HG03108 (cell line): ENCODE measurements around the gene KRTAP10-4.
"Not testable (repeated sequence)": the region's sequence is repeated elsewhere in the genome, so short reads cannot be mapped to it uniquely, and the experiment has no call there.

Source experiments
- ATAC-seq: cut with Tn5 transposase; IDR thresholded peaks from one replicate; pipeline ENCODE4 v1.9.1; 2021; ENCODE audit warnings: moderate library complexity; ENCODE audit not compliant: unreplicated experiment

The KRTAP10-4 gene

DNA sequence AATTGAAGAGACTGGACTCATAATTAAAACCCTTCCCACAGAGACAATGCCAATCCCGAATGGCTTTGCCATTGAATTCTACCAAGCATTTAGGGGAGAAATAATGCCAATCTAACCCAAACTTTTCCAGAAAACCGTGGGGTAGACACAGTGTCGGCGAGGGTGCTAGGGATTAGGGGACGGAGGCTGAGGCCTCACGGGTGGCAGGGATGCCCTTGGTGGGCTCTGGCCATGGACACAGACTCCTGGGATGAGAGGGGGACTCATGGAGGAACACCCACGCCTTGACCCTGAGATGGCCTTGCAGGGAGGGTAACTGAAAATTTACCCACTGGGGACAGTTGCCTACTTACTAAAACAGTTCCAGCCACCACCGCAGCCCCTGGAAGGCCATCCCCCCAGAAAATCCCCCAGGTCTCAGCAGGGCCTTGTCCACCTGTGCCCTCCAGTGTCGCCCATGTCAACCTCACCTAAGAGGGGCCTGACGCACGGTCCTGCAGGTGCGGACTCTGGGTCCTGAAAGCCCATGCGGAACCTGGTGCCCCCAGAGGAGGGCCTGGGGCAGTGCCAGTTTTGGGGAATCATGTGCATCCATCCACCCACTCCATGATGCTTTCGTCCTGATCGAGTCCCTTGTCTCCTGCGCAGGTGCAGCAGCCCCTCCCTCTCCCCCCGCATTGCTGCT is 5.0 kb downstream of the KRTAP10-4 start:
- ATAC-seq, result no peak

DNA sequence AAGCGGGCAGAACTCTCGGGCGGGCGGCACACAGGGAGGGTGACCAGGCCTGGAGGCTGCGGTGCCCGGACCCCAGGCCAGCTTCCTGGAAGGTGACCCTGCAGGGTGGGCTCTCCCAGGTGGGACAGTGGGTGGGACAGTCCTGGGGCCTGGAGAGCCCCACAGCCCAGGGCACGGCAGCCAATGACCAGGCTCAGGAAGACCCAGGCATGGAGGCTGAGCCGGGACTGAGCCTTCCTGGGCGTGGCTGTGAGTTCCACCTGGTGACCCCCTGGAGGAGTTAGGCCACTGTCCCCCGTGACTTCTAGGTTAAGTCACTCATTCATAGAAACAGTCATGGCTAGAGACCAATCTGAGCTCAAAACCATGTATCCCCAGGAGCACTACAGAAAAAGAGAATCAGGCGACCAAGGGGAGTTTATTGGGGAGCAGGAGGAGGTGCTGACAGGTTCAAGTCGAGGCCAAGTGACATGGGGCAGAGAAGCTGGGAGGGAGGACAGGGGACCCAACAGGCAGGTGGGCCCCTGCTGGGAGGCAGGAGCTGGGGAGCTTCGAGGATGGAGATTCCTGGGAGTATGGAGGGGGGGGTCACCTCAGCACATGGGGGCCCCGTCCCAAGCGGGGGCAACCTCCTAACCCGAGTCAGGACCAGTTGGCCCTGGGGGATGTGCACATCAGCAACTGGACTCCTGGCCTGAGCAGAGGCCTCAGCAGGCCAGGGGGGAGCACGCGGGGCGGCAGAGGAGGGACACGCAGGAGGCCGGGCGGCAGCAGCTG is 5.7 kb downstream of the KRTAP10-4 start:
- ATAC-seq, result no peak

DNA sequence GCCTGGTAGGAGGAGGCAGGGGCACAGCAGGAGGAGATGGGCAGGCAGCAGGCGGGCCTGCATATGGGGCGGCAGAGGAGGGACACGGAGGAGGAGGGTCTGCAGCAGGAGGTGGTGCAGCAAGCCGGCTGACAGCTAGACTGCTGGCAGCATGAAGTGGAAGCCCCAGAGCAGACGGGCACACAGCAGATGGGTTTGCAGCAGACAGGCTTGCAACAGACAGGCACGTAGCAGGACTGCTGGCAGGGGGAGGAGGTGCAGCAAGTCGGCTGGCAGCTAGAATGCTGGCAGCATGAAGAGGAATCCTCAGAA is 6.3 kb downstream of the KRTAP10-4 start:
- no peak for ATAC-seq

DNA sequence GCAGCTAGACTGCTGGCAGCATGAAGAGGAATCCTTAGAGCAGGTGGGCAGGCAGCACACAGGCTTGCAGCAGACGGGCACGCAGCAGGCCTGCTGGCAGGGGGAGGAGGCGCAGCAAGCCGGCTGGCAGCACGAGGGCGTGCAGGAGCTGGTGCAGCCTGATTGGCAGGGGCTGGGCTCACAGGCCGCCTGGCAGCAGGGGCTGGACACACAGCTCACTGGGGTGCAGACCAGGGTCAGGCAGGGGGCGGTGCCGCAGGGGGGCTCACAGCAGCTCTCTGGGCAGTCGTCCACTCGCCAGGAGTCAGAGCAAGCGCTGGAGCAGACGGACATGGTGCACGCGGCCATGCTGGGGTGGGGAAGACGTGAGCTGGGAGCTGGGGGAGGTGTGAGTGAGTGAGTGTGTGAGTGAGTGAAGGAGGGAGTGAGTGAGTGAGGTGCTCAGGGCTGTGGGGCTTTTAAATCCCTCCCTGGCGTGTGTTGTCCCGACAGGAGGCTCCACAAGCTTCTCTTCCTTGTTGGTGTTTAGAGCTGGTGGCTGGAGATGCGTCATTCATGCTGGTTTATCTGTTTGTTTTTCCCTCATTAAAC is 6.8 kb downstream of the KRTAP10-4 start, which contains the start of gene KRTAP10-5:
KRTAP10-5 (minus strand) TSS at position 374 of the 591 bp plus-strand sequence; CDS start at position 348, 26 bp downstream.
- not testable (repeated sequence) for ATAC-seq

DNA sequence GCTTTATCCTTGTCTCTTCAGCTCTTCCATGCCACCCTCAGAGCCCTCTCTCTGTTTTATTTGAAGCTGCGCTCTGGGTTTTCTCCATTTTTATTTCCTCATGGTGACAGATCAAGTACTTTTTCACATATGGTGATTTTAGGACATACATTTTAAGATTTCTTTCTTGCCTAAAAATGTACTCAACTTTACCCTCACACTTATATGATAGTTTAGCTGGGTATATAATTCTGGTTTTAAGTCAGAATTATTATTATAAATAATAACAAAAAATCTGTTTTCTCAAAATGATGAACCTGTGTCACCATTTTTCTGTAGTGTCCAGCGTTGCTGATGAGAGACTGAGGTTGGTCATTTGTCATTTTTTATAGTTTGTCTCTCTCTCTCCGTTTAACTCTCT is 7.6 kb downstream of the KRTAP10-4 start:
- no peak for ATAC-seq

DNA sequence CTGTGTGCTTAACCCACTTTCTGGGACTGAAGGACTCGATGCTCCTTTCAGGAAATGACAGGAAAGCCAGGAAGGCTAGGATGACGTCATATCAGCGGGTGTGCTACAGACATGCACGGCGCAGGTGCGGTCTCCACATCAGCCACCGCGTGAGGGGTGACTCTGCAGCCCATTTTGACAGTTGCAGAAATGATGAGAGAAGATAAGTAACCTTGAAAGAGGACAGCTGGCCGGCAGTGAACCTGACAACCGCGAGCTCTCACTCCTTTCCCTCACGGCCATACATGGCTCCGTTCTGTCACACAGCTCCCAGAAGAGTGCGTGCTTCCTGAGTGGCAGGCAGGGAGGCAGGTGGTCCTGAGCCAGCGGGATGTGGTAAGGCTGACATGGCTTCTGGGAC is 8.5 kb downstream of the KRTAP10-4 start:
- no peak for ATAC-seq

DNA sequence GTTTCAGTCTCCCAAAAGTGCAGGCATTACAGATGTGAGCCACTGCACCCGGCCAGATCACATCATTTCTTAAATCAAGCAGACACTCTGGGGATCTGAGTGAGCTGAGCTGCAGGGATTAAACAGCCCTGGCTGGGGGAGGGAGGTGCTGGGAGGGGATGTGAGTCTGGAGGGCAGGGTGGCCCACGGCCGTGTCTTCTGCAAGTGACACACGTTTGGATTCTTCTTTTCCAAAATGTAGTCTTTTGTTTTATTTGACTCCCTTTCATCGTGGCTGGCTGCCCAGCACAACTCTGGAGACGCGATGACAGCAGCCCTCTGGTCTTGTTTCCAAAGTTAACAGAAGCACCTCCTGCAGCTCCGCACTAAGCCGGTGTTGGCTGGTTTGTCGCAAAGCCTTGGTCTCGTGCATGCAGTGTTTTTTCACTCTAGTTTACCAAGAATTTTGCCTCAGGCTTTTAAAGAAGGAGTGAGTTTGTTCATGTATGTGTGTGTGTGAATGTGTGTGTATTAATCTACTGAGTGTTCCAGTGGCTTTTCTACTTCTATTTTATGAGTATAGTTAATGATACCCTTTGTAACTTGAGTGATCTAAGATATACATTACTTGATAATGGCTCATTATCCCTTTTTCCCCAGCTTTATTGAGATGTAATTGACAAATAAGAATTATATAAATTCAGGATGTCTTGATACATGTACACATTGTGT is 9.7 kb downstream of the KRTAP10-4 start:
- ATAC-seq, result no peak

DNA sequence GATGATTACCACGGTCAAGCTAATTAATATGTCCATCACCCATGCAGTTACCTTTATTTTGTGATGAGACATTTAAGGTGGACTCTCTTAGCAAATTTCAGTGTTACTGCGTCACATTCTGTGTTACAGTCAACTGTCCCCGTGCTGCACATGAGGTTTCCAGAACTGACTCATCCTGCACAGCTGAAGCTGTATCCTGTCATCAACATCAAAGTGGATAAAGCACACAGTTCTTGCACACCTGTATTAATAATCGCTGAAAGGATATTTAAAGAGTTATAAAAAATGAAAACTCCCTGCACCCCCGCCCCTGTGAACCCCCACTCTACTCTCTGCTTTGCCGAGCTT is 10.2 kb downstream of the KRTAP10-4 start:
- ATAC-seq, result no peak

DNA sequence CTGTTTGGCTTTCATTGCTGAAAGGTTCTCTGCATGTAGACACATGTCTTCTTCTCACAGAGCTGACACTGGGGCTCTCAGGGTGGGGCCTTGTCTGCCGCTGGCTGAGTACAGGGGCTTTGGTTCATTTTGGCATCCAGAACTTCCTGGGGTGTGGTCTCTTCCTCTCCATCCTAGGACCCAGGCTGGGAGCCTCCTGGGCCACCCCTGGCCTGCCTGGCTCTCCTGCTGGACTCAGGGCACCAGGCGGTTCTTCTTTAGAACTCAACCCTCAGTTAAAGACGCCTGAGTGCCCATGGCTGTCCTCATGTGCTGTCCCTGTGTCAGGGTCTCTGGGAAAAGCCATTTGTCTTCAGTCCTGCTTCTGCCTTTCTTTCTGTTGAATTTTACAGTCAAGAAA is 12.4 kb downstream of the KRTAP10-4 start:
- no peak for ATAC-seq

DNA sequence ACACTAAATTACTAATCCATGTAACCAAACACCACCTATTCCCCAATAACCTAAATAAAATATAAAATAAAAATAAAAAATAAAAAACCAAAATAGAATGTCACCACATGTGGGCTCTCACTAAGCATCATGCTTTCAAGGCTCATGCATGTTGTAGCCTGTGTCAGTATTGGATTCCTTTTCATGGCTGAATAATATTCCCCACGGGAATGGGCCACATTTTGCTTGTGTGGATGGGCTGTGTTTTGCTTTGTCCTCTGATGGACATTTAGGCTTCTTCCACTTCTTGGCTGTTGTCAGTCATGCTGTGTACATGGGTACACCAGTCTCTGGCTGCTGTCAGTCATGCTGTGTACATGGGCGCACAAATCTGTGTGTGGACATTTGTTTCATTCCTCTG is 15.6 kb downstream of the KRTAP10-4 start:
- no peak for ATAC-seq

DNA sequence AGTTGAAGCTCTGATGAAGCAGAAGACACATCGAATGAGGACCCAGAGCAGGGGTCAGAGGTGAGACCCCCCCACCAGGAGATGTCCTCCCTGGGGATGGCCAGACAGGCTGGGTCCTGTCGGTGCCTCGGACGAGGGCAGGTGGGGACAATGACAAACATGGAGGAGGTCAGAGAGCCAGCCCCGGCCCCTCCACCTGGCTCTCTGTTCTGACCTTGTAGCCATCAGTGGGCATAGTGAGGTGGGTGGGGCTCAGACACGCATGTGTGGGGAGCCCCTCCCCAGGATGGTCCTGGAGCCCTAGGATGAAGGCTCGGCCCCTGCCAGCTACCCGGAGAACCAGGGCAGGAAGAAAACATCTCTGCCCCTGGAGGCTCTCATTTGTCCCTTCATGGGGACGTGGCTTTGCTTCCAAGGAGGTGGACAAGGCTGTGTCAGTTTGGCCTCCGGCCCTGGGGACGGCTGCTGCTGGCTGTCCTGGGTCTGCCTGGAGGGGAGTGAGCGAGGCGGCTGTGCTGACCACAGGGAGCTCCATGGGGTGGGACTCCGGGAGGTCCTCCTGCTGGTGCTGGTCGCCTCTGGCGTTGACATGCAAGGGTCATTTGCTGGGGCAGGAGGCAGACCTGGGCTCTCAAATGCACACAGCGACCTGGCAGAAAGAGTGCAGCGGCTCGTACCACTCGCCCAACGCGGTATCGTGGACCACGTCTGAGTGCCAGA is 16.2 kb downstream of the KRTAP10-4 start:
- no peak for ATAC-seq

DNA sequence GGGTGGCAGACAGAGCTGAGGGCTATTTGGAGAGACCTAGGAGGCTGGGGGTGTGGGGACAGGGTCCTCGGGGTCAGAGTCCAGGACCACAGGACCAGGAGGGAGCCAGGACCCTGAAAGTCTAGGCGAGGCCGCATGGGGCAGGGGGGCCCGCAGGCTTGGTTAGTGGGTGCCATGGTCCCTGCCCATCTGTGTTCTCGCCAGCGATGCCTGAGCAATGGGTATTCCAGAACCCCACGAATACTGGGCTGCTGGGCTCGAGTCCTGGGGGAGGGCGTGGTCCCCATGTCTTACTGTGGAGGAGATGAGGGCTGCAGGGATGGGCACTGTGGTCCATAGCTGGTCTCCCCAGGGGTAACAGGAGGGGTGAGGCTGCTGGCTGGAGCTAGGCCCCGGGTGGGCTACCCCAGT is 16.8 kb downstream of the KRTAP10-4 start:
- no peak for ATAC-seq

DNA sequence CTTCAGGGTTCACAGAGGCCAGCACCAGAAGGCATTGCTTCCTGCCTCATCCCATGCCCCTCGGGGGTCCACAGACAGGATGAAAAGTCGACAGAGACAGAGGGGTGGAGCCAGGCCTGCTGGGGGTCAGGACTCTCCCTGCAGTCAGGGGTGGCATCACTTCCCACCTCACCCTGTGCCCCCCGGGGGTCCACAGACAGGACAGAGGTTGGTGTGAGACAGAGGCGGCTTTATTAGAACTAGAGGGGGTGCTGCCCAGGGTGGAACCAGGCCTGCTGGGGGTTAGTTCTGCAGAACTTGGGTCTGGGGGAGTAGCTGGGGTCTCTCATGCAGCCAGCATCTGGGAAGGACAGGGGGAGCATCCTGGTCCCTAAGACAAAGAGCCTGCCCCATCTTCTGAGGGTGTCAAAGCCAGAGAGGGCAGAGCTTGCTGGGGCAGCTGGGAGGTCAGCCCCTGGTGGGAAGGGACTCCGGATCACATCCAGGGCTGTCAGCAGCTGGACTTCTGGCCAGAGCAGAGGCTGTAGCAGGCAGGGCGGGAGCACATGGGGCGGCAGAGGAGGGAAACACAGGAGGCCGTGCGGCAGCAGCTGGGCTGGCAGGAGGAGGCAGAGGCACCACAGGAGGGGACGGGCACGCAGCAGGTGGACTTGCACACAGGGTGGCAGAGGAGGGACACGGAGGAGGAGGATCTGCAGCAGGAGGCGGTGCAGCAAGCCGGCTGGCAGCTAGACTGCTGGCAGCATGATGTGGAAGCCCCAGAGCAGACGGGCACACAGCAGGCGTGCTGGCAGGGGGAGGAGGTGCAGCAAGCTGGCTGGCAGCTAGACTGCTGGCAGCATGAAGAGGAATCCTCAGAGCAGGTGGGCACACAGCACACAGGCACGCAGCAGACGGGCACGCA is 17.6 kb downstream of the KRTAP10-4 start:
- not testable (repeated sequence) for ATAC-seq

DNA sequence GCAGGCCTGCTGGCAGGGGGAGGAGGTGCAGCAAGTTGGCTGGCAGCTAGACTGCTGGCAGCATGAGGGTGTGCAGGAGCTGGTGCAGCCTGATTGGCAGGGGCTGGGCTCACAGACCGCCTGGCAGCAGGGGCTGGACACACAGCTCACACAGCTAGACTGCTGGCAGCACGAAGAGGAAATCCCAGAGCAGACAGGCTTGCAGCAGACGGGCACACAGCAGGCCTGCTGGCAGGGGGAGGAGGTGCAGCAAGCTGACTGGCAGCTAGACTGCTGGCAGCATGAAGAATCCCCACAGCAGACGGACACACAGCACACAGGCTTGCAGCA is 18.2 kb downstream of the KRTAP10-4 start:
- not testable (repeated sequence) for ATAC-seq

DNA sequence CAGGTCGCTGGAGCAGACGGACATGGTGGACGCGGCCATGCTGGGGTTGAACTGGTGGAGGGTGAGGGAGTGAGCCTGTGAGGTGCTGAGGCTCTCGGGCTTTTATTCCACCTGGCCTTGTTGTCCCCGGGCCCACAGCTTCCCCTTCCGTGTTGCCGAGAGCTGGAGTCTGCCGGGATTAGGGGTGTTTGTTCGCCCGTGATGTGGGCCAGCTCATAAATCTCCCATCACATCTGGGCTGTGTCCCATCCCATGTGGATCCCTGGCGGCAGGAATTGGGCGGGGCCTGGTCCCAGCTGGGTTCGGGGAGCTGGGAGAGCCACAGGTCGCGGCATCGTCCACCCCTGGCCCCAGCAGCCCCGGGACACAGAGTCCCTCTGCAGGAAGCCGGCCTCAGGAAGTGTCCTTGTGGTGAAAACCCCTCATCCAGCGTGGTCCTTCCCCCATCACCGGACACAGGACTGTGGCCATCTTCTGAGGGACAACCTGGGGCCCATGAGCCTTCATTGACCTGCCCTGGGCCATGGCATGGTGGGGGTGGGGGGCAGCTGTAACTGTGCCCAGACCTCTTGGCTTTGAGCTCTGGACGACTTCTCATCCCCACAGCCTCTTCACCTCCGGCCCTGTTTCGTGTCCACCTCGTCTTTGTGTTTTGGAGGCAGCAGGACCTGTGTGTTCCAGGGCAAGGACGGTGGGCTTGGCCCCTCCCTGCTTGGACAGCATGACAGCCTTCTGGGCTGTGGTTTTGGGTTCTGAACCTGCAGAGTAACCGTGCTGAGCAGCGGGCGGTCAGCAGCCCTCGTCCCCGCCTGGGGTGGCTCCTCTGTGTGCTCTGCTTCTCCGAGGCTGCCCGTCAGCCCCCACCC is 19.1 kb downstream of the KRTAP10-4 start, which contains the start of gene KRTAP10-6:
KRTAP10-6 (minus strand) TSS at position 60 of the 866 bp plus-strand sequence; CDS start at position 39, 21 bp downstream.
- no peak for ATAC-seq

DNA sequence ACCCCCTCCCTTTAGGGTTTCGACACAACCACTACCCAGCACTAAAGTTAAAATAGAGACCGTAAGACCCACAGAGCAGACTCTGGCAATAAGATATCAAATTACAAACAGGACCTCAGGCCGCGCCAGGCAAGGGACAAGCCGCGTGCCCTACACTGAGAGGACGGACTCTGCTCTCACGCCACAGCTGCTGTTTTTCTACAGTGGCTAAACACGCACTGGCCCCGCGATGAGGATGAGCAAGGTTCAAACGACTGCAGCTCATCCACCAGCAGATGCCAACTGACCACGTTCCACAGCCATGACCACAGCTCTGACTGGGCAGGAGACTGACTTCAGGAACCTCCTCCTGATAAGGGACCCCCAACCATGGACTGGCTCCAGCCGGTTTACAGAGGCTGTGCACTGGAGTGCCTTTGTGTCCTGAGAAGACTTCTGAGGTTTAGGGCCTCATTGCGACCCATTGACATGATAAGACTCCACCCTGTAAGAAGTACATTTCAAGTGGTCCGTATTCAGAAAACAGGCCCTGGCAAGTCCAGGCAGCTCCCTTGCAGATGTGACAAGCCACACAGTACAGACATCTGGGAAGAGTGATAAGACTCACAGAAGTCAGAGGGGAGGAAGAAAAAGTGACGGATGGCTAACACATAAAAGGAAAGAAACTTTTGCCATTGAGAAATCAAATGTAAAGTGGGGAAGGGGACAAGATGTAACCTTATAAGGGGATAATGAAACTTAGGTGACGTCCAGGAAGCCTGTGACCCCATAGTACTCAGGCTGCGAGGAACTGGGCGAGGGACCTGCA is 20.3 kb downstream of the KRTAP10-4 start:
- ATAC-seq, result no peak

DNA sequence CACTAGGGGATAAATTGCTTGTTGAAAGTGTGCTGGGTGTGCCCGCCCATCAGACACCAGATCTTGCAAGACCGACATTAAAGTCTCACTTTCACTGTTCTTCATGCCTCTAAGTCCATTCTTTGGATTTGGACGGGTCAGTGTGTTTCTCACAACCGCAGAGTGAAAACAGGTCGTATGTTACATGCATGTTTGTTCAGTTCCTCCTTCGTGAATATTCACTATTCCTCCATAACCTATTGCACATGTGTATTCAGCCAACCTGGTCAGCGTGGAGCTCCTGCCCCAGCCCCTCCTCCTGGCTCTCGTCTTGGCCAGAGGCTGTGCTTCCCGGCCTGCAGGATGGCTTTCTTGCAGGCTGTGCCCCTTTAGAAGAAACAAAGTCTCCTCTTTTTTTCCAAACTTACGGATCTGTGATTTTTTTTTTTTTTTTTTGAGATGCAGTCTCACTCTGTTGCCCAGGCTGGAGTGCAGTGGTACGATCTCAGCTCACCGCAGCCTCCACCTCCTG is 20.9 kb downstream of the KRTAP10-4 start:
- no peak for ATAC-seq

DNA sequence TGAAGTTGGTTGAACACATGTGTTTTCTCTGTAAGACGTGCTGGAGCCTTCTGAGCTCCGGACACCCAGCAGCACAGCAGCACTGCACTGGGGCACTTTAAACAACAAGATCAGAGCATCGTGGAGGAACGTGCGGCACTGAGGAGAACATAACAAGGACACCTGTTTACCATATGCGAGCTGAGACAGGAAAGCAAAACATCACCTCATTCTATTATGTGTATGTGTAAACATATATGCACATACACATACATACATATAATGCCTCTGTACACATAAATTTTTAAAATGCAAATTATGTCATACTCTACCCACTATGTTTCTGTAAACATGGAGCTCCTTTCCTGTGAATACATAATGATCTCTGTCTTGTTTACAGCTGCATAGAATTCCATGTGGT is 22.0 kb downstream of the KRTAP10-4 start:
- no peak for ATAC-seq
